H1 (cell line): ENCODE data around the gene FXR1. TPM values are rescaled to one million over a fixed set of nuclear protein-coding genes. Genes with fewer than 3 reads are reported as not detected.

Experiments used
- KDM1A ChIP-seq: fragments of 200-600, 300-600 bp; sonication (generic); IDR thresholded peaks from 2 replicates; pipeline ENCODE4 v1.7.1; 2016; ENCODE audit warnings: mild to moderate bottlenecking, low read length, borderline replicate concordance
- RAD21 ChIP-seq, 2 experiments: IDR thresholded peaks in 1 of 2; conservative IDR thresholded peaks in 1 of 2; 2 replicates each; pipeline ENCODE4 v1.6.1; 2011; ENCODE audit warnings: low read depth in 2 of 2, low read length in 2 of 2, improper control_type of control experiment in 1 of 2, inconsistent platforms in 1 of 2, mild to moderate bottlenecking in 1 of 2, moderate library complexity in 1 of 2
- TEAD4 ChIP-seq: IDR thresholded peaks from 2 replicates; pipeline ENCODE4 v1.6.1; 2012; ENCODE audit warnings: low read depth, low read length, inconsistent platforms, mixed read lengths
- polyA plus RNA-seq, 7 experiments: library from polyadenylated mRNA; depleted of rRNA in 3 of 7; stranded (reverse) in 5 of 7; unstranded in 2 of 7; fragments of >200 nt in 5 of 7; fragments of 200-250 nt in 2 of 7; gene quantifications; 1 replicate in 5 of 7; 2 replicates in 1 of 7; 4 replicates in 1 of 7; pipeline versions ENCODE4 v1.2.1 to v1.2.3, GENCODE V29; 2011 to 2013; ENCODE audit warnings: missing spikeins in 2 of 7, mixed read lengths in 2 of 7
- total RNA-seq: library from RNA; stranded (reverse); fragmentation: NEBNext Ultra II Directional; extraction: Animal tissue kit (Norgen Biotek cat#: 25700); gene quantifications from 2 replicates; pipeline ENCODE4 v1.2.1, GENCODE V29; 2021
- TF ChIP-seq, protein P1 (sequence below): fragments of 300-600 bp; sonication (generic); IDR thresholded peaks from 2 replicates; pipeline ENCODE4 v1.7.1; 2012; ENCODE audit warnings: low read length, moderate library complexity, mild to moderate bottlenecking, inconsistent platforms; ENCODE audit not compliant: insufficient replicate concordance

The FXR1 gene
- total and polyA plus RNA-seq, 2 of the 8 experiments (the other 6 are each of a cell fraction or from before 2014, with no cell fraction given), result 108 to 283 TPM

DNA sequence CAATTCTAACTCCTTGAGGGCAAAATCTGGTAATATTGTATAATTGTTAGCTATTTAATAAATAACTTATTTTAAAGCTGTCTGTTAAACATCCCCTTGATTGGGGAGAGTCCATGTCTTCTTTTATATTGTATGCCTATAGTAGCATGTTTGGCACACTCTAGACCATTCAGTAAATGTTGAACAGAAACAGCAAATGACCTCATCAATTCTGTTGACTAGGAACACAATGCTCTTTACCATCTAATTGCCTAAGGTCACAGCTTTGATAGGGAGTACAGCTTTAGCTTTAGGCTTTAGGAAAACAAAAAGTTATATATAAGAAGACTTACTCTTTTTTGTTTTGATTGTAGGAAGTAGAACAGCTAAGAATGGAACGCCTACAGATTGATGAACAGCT lies 50.1 kb downstream of the FXR1 start (continued):
- TF ChIP-seq, protein P1, sequence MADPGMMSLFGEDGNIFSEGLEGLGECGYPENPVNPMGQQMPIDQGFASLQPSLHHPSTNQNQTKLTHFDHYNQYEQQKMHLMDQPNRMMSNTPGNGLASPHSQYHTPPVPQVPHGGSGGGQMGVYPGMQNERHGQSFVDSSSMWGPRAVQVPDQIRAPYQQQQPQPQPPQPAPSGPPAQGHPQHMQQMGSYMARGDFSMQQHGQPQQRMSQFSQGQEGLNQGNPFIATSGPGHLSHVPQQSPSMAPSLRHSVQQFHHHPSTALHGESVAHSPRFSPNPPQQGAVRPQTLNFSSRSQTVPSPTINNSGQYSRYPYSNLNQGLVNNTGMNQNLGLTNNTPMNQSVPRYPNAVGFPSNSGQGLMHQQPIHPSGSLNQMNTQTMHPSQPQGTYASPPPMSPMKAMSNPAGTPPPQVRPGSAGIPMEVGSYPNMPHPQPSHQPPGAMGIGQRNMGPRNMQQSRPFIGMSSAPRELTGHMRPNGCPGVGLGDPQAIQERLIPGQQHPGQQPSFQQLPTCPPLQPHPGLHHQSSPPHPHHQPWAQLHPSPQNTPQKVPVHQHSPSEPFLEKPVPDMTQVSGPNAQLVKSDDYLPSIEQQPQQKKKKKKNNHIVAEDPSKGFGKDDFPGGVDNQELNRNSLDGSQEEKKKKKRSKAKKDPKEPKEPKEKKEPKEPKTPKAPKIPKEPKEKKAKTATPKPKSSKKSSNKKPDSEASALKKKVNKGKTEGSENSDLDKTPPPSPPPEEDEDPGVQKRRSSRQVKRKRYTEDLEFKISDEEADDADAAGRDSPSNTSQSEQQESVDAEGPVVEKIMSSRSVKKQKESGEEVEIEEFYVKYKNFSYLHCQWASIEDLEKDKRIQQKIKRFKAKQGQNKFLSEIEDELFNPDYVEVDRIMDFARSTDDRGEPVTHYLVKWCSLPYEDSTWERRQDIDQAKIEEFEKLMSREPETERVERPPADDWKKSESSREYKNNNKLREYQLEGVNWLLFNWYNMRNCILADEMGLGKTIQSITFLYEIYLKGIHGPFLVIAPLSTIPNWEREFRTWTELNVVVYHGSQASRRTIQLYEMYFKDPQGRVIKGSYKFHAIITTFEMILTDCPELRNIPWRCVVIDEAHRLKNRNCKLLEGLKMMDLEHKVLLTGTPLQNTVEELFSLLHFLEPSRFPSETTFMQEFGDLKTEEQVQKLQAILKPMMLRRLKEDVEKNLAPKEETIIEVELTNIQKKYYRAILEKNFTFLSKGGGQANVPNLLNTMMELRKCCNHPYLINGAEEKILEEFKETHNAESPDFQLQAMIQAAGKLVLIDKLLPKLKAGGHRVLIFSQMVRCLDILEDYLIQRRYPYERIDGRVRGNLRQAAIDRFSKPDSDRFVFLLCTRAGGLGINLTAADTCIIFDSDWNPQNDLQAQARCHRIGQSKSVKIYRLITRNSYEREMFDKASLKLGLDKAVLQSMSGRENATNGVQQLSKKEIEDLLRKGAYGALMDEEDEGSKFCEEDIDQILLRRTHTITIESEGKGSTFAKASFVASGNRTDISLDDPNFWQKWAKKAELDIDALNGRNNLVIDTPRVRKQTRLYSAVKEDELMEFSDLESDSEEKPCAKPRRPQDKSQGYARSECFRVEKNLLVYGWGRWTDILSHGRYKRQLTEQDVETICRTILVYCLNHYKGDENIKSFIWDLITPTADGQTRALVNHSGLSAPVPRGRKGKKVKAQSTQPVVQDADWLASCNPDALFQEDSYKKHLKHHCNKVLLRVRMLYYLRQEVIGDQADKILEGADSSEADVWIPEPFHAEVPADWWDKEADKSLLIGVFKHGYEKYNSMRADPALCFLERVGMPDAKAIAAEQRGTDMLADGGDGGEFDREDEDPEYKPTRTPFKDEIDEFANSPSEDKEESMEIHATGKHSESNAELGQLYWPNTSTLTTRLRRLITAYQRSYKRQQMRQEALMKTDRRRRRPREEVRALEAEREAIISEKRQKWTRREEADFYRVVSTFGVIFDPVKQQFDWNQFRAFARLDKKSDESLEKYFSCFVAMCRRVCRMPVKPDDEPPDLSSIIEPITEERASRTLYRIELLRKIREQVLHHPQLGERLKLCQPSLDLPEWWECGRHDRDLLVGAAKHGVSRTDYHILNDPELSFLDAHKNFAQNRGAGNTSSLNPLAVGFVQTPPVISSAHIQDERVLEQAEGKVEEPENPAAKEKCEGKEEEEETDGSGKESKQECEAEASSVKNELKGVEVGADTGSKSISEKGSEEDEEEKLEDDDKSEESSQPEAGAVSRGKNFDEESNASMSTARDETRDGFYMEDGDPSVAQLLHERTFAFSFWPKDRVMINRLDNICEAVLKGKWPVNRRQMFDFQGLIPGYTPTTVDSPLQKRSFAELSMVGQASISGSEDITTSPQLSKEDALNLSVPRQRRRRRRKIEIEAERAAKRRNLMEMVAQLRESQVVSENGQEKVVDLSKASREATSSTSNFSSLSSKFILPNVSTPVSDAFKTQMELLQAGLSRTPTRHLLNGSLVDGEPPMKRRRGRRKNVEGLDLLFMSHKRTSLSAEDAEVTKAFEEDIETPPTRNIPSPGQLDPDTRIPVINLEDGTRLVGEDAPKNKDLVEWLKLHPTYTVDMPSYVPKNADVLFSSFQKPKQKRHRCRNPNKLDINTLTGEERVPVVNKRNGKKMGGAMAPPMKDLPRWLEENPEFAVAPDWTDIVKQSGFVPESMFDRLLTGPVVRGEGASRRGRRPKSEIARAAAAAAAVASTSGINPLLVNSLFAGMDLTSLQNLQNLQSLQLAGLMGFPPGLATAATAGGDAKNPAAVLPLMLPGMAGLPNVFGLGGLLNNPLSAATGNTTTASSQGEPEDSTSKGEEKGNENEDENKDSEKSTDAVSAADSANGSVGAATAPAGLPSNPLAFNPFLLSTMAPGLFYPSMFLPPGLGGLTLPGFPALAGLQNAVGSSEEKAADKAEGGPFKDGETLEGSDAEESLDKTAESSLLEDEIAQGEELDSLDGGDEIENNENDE, result no peak
- no peak for TF ChIP-seq RAD21 (IDR thresholded peaks at IDR 0.05 in 1 of 2, conservative IDR thresholded peaks at IDR 0.05 in 1 of 2; ENCODE audit: low read depth in 2 of 2, low read length in 2 of 2)
- TF ChIP-seq TEAD4, result no peak
- no peak for TF ChIP-seq KDM1A
